ENCODE data around the gene C16orf87. TPM values are rescaled to one million over a fixed set of nuclear protein-coding genes. Genes with fewer than 3 reads are reported as not detected.
A peak's percentile ranks its signal among the peaks of the same experiment; 100 is the strongest.

The C16orf87 gene
- total and polyA plus RNA-seq, 9 of the 15 experiments (the other 6 are each of a cell fraction or from before 2014, with no cell fraction given) = 7.8 to 16.7 (median 10.5) TPM

DNA sequence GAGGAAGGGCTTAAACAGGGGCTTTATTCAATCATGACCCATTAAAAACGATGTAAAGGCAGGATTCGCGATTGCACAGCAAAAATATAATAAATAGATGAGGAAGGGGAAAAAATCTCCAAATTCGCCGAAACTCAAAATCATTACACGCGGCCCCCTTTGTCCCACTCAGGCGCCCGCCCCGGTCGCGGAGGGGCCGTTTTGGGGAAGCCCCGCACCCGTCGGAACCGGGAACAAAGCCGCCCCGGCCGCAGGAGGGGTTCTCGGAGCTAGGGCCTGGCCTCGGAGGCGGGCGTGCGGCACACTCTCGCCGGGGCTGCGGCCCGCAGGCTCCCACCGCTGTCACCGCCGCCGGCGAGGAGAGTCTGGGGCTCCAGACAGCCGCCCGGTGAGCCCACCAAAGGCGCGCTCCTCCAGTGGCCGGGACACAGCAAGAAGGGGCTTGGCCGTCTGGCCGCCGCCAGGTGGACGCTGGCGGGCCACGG is 521 bp downstream of the C16orf87 start (continued):
- no peak for TF ChIP-seq E2F6 (IDR thresholded peaks at IDR 0.05; ENCODE audit: borderline replicate concordance in 1 of 2, extremely low read depth in 1 of 2, insufficient read depth in 1 of 2, insufficient read length in 1 of 2, low read depth in 1 of 2, low read length in 1 of 2, poor library complexity in 1 of 2, severe bottlenecking in 1 of 2)
- no peak for TF ChIP-seq ZNF253 (CRISPR knock-in tag; conservative IDR thresholded peaks at IDR 0.05)
- TF ChIP-seq ID3 (CRISPR knock-in tag; IDR thresholded peaks at IDR 0.05) = no peak
- TF ChIP-seq ID3 (tag; IDR thresholded peaks at IDR 0.05) = no peak
- no peak for TF ChIP-seq ZNF407 (IDR thresholded peaks at IDR 0.05; ENCODE audit: low read depth)
- no peak for TF ChIP-seq NR4A1 (CRISPR knock-in tag; IDR thresholded peaks at IDR 0.05)
- TF ChIP-seq NR4A1 (tag; IDR thresholded peaks at IDR 0.05) = no peak
- TF ChIP-seq RBM17 (IDR thresholded peaks at IDR 0.05; ENCODE audit: borderline replicate concordance, low read depth, low read length) = no peak
- TF ChIP-seq KHSRP (IDR thresholded peaks at IDR 0.05) = no peak
- no peak for TF ChIP-seq EWSR1 (IDR thresholded peaks at IDR 0.05; ENCODE audit: borderline replicate concordance, low read depth, partially characterized antibody)
- TF ChIP-seq, protein P1, sequence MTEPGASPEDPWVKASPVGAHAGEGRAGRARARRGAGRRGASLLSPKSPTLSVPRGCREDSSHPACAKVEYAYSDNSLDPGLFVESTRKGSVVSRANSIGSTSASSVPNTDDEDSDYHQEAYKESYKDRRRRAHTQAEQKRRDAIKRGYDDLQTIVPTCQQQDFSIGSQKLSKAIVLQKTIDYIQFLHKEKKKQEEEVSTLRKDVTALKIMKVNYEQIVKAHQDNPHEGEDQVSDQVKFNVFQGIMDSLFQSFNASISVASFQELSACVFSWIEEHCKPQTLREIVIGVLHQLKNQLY (CRISPR knock-in tag; conservative IDR thresholded peaks at IDR 0.05) = no peak
- no peak for TF ChIP-seq ZNF324 (CRISPR knock-in tag; IDR thresholded peaks at IDR 0.05)
- peak in 1 of 2 experiments; percentile 19; a peak in 1 of 4 replicates for TF ChIP-seq SIN3A (IDR thresholded peaks at IDR 0.05; ENCODE audit: borderline replicate concordance in 2 of 2, control insufficient read depth in 1 of 2, low read depth in 2 of 2, low read length in 2 of 2)
- 0 out of 2 replicates have a peak, but pooled peaks have one; percentile 60 for TF ChIP-seq KAT7 (CRISPR knock-in tag; IDR thresholded peaks at IDR 0.05; ENCODE audit: borderline replicate concordance)
- TF ChIP-seq CEBPG (CRISPR knock-in tag; IDR thresholded peaks at IDR 0.05) = no peak
- TF ChIP-seq CEBPG (tag; conservative IDR thresholded peaks at IDR 0.05 in 1 of 2, IDR thresholded peaks at IDR 0.05 in 1 of 2) = no peak
- TF ChIP-seq CHD4 (IDR thresholded peaks at IDR 0.05; ENCODE audit: insufficient read depth, insufficient replicate concordance, low read depth, low read length, poor library complexity, severe bottlenecking) = no peak
